SK-N-SH treated with all-trans-retinoic acid at 6 μM for 48 hours (cell line): ENCODE data around the gene PIM2.

ENCODE experiments used
- ATAC-seq: fragments of 200-7000 bp; cut with Tn5 transposase; 3 replicates; pipeline ENCODE4 v1.9.1; 2020; ENCODE audit warnings: mild to moderate bottlenecking, moderate library complexity
- ARNTL ChIP-seq: fragments of 450-650 bp; formaldehyde crosslinking; IDR thresholded peaks from 2 replicates; pipeline ENCODE4 v1.5.0; 2020; ENCODE audit warnings: low read depth, mild to moderate bottlenecking, moderate library complexity, borderline replicate concordance
- BACH2 ChIP-seq: fragments of 250-450 bp; sonication (Bioruptor Pico); IDR thresholded peaks from 2 replicates; pipeline ENCODE4 v1.9.0; 2021; ENCODE audit warnings: mild to moderate bottlenecking, borderline replicate concordance
- CSDC2 ChIP-seq: fragments of 250-450 bp; sonication (Bioruptor Pico); IDR thresholded peaks from 2 replicates; pipeline ENCODE4 v1.5.0; 2020; ENCODE audit warnings: mild to moderate bottlenecking, moderate library complexity
- ESRRG ChIP-seq: fragments of 250-450 bp; sonication (Bioruptor Pico); IDR thresholded peaks from 2 replicates; pipeline ENCODE4 v1.6.1; 2021; ENCODE audit warnings: mild to moderate bottlenecking
- GLIS3 ChIP-seq: fragments of 250-450 bp; sonication (Bioruptor Pico); IDR thresholded peaks from 2 replicates; pipeline ENCODE4 v1.5.0; 2020; ENCODE audit warnings: mild to moderate bottlenecking, moderate library complexity
- ISL1 ChIP-seq: fragments of 250-450 bp; sonication (Bioruptor Pico); IDR thresholded peaks from 2 replicates; pipeline ENCODE4 v2.1.2; 2022; ENCODE audit warnings: mild to moderate bottlenecking, moderate library complexity
- OSR1 ChIP-seq: fragments of 250-450 bp; sonication (Bioruptor Pico); IDR thresholded peaks from 2 replicates; pipeline ENCODE4 v1.8.0; 2022; ENCODE audit warnings: moderate library complexity, mild to moderate bottlenecking, inconsistent platforms
- PPARA ChIP-seq: fragments of 250-450 bp; sonication (Bioruptor Pico); IDR thresholded peaks from 2 replicates; pipeline ENCODE4 v1.5.0; 2020; ENCODE audit warnings: mild to moderate bottlenecking, borderline replicate concordance
- RARB ChIP-seq: fragments of 250-450 bp; sonication (Bioruptor Pico); IDR thresholded peaks from 2 replicates; pipeline ENCODE4 v1.8.0; 2021; ENCODE audit warnings: mild to moderate bottlenecking, moderate library complexity
- SNAI2 ChIP-seq: fragments of 250-450 bp; sonication (Bioruptor Pico); IDR thresholded peaks from 2 replicates; pipeline ENCODE4 v1.5.0; 2020; ENCODE audit warnings: mild to moderate bottlenecking, moderate library complexity
- TCF4 ChIP-seq: fragments of 250-450 bp; sonication (Bioruptor Pico); IDR thresholded peaks from 2 replicates; pipeline ENCODE4 v1.8.0; 2021; ENCODE audit warnings: mild to moderate bottlenecking, moderate library complexity, borderline replicate concordance
- TOX ChIP-seq: fragments of 250-450 bp; sonication (Bioruptor Pico); IDR thresholded peaks from 2 replicates; pipeline ENCODE4 v1.8.0; 2021; ENCODE audit warnings: mild to moderate bottlenecking, moderate library complexity, borderline replicate concordance
- ZC3H10 ChIP-seq: fragments of 250-450 bp; sonication (Bioruptor Pico); IDR thresholded peaks from 2 replicates; pipeline ENCODE4 v1.5.1; 2021; ENCODE audit warnings: mild to moderate bottlenecking, moderate library complexity
- ZFP3 ChIP-seq: fragments of 250-450 bp; sonication (Bioruptor Pico); IDR thresholded peaks from 2 replicates; pipeline ENCODE4 v1.5.0; 2020; ENCODE audit warnings: mild to moderate bottlenecking, moderate library complexity
- ZNF565 ChIP-seq: fragments of 450-650 bp; formaldehyde crosslinking; conservative IDR thresholded peaks from 2 replicates; pipeline ENCODE4 v1.5.0; 2020; ENCODE audit warnings: low read depth, mild to moderate bottlenecking, moderate library complexity
- ZNF70 ChIP-seq: fragments of 450-650 bp; formaldehyde crosslinking; IDR thresholded peaks from 2 replicates; pipeline ENCODE4 v1.5.0; 2020; ENCODE audit warnings: mild to moderate bottlenecking, moderate library complexity
- ZNF8 ChIP-seq: fragments of 450-650 bp; formaldehyde crosslinking; IDR thresholded peaks from 2 replicates; pipeline ENCODE4 v1.5.0; 2020; ENCODE audit warnings: mild to moderate bottlenecking, moderate library complexity
- TF ChIP-seq, protein P1 (sequence below): fragments of 250-450 bp; sonication (Bioruptor Pico); IDR thresholded peaks from 2 replicates; pipeline ENCODE4 v1.8.0; 2021; ENCODE audit warnings: low read depth, mild to moderate bottlenecking, moderate library complexity, borderline replicate concordance
- TF ChIP-seq, protein P2 (sequence below): fragments of 250-450 bp; sonication (Bioruptor Pico); IDR thresholded peaks from 2 replicates; pipeline ENCODE4 v1.5.1; 2020; ENCODE audit warnings: low read depth, mild to moderate bottlenecking, moderate library complexity
- TF ChIP-seq, protein P3 (sequence below): fragments of 250-450 bp; sonication (Bioruptor Pico); IDR thresholded peaks from 2 replicates; pipeline ENCODE4 v1.5.1; 2021; ENCODE audit warnings: mild to moderate bottlenecking, moderate library complexity
- TF ChIP-seq, protein P4 (sequence below): fragments of 250-450 bp; sonication (Bioruptor Pico); IDR thresholded peaks from 2 replicates; pipeline ENCODE4 v1.5.0; 2020; ENCODE audit warnings: mild to moderate bottlenecking, moderate library complexity

PIM2 gene

DNA sequence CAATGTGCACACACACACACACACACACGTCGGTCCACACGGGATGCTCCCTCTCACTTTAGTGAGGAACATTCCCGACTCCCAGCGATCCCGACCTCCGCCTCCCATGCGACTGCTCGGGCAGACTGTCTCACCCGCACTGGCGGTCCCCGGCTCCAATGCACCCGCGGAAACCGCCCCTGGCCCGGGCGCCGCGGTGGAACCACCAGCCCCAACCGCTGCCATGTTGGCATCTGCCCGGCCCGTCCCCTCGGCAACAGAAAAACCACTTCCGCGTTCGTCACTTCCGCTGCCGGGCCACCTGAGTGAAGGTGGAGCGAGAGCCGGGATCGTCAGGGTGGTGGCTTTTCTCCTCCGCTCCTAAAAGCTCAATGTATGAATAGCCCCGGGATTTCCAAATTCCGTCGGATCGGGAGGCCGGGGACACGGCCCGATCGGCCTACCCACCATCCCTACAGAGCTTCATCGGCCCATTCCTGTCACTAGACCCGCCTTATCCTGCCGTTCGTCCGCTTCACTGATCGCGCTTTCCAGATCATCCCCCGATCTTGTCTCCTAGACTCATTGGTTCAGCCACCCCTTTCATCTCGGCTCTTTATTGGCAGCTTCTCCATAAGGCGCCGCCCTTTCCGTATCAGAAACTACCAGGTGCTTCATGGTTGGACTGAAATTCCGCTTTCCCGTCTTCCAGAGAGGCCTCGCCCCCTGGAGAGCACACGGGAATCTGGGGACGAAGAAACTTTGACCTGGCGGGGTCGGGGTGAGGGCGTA lies 7.2 kb downstream of the PIM2 start, which contains the start of gene SLC35A2:
SLC35A2 (minus strand) TSS at position 235 of the 771 bp plus-strand sequence; CDS start at position 225, 10 bp downstream.
- ATAC-seq: peak; percentile 94
- TF ChIP-seq TOX (CRISPR knock-in tag) (no peak), ESRRG (CRISPR knock-in tag) (no peak), PPARA (CRISPR knock-in tag) (no peak), RARB (no peak), CSDC2 (CRISPR knock-in tag) (no peak)
- TF ChIP-seq, protein P1, sequence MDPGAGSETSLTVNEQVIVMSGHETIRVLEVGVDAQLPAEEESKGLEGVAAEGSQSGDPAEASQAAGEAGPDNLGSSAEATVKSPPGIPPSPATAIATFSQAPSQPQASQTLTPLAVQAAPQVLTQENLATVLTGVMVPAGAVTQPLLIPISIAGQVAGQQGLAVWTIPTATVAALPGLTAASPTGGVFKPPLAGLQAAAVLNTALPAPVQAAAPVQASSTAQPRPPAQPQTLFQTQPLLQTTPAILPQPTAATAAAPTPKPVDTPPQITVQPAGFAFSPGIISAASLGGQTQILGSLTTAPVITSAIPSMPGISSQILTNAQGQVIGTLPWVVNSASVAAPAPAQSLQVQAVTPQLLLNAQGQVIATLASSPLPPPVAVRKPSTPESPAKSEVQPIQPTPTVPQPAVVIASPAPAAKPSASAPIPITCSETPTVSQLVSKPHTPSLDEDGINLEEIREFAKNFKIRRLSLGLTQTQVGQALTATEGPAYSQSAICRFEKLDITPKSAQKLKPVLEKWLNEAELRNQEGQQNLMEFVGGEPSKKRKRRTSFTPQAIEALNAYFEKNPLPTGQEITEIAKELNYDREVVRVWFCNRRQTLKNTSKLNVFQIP: no peak
- TF ChIP-seq, protein P2, sequence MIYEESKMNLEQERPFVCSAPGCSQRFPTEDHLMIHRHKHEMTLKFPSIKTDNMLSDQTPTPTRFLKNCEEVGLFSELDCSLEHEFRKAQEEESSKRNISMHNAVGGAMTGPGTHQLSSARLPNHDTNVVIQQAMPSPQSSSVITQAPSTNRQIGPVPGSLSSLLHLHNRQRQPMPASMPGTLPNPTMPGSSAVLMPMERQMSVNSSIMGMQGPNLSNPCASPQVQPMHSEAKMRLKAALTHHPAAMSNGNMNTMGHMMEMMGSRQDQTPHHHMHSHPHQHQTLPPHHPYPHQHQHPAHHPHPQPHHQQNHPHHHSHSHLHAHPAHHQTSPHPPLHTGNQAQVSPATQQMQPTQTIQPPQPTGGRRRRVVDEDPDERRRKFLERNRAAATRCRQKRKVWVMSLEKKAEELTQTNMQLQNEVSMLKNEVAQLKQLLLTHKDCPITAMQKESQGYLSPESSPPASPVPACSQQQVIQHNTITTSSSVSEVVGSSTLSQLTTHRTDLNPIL (CRISPR knock-in tag): no peak
- TF ChIP-seq, protein P3, sequence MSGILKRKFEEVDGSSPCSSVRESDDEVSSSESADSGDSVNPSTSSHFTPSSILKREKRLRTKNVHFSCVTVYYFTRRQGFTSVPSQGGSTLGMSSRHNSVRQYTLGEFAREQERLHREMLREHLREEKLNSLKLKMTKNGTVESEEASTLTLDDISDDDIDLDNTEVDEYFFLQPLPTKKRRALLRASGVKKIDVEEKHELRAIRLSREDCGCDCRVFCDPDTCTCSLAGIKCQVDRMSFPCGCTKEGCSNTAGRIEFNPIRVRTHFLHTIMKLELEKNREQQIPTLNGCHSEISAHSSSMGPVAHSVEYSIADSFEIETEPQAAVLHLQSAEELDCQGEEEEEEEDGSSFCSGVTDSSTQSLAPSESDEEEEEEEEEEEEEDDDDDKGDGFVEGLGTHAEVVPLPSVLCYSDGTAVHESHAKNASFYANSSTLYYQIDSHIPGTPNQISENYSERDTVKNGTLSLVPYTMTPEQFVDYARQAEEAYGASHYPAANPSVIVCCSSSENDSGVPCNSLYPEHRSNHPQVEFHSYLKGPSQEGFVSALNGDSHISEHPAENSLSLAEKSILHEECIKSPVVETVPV (CRISPR knock-in tag): no peak
- TF ChIP-seq, all 23 proteins: peak for 0

DNA sequence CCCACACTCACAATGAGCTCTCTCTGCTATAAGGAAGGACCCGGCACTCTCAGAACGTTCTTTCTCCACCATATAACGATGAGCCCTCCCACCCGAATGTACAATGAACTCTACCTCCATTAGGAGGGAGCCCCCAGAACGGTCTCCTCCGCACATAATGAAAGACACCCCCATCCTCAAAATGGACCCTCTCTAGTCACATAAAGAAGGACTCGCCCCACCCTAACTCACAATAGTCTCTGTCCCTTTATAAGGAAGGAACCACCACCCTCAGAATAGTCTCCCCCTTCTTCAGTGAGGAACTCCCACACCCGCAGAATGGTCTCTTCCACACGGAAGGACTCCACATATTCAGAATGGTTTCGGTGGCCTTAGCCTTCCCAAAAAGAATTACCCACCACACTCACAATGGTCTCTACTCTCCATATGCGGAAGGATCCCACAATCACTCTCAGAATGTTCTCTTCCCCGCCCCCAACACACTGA lies 7.9 kb downstream of the PIM2 start:
- ATAC-seq: peak; percentile 17

DNA sequence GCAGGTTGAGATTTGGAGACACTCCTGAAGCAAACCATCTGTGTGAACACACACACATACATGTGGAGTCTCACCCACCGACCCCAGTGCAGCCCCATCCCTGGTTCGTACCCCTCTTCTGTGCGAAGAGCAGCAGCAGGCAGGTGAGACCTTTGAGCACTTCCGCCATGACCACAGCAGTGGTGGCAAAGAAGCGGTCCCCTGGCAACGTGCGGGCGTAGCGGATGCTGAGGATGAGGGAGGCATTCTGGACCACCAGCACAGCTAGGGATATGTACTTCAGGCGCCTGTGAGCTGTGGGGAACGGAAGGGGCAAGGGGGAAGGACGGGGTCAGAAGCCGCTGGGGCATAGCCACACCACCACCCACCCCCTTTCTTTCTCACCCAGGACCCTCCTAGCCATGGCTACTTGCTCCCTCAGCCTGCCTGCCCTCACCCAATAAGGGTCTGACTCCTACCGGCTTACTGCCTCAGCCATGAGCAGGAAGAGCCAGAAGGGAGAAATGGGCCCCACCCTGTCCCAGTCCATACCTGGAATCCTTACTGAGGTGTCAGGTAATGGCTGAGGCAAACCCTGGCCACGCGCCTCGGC lies 9.0 kb downstream of the PIM2 start:
- ATAC-seq: no peak

More for the DNA sequence above, 7.9 kb downstream of the PIM2 start:
- TF ChIP-seq OSR1 (CRISPR knock-in tag) (no peak), ZFP3 (CRISPR knock-in tag) (no peak), RARB (no peak), ESRRG (CRISPR knock-in tag) (no peak), TCF4 (CRISPR knock-in tag) (no peak), ZC3H10 (CRISPR knock-in tag) (no peak), ZNF565 (CRISPR knock-in tag) (no peak), ZNF8 (no peak), BACH2 (CRISPR knock-in tag) (no peak), ISL1 (CRISPR knock-in tag) (no peak), ZNF70 (CRISPR knock-in tag) (no peak), GLIS3 (CRISPR knock-in tag) (no peak), ARNTL (CRISPR knock-in tag) (no peak), TOX (CRISPR knock-in tag) (no peak), SNAI2 (no peak)
- TF ChIP-seq, protein P3 (CRISPR knock-in tag): no peak
- TF ChIP-seq, protein P4, sequence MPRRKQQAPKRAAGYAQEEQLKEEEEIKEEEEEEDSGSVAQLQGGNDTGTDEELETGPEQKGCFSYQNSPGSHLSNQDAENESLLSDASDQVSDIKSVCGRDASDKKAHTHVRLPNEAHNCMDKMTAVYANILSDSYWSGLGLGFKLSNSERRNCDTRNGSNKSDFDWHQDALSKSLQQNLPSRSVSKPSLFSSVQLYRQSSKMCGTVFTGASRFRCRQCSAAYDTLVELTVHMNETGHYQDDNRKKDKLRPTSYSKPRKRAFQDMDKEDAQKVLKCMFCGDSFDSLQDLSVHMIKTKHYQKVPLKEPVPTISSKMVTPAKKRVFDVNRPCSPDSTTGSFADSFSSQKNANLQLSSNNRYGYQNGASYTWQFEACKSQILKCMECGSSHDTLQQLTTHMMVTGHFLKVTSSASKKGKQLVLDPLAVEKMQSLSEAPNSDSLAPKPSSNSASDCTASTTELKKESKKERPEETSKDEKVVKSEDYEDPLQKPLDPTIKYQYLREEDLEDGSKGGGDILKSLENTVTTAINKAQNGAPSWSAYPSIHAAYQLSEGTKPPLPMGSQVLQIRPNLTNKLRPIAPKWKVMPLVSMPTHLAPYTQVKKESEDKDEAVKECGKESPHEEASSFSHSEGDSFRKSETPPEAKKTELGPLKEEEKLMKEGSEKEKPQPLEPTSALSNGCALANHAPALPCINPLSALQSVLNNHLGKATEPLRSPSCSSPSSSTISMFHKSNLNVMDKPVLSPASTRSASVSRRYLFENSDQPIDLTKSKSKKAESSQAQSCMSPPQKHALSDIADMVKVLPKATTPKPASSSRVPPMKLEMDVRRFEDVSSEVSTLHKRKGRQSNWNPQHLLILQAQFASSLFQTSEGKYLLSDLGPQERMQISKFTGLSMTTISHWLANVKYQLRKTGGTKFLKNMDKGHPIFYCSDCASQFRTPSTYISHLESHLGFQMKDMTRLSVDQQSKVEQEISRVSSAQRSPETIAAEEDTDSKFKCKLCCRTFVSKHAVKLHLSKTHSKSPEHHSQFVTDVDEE (CRISPR knock-in tag): no peak

More for the DNA sequence above, 9.0 kb downstream of the PIM2 start:
- TF ChIP-seq BACH2 (CRISPR knock-in tag): no peak
